ENCODE data around the gene THOC6.
"Not testable (repeated sequence)": the region's sequence is repeated elsewhere in the genome, so short reads cannot be mapped to it uniquely, and the experiment has no call there.

Gene THOC6

DNA sequence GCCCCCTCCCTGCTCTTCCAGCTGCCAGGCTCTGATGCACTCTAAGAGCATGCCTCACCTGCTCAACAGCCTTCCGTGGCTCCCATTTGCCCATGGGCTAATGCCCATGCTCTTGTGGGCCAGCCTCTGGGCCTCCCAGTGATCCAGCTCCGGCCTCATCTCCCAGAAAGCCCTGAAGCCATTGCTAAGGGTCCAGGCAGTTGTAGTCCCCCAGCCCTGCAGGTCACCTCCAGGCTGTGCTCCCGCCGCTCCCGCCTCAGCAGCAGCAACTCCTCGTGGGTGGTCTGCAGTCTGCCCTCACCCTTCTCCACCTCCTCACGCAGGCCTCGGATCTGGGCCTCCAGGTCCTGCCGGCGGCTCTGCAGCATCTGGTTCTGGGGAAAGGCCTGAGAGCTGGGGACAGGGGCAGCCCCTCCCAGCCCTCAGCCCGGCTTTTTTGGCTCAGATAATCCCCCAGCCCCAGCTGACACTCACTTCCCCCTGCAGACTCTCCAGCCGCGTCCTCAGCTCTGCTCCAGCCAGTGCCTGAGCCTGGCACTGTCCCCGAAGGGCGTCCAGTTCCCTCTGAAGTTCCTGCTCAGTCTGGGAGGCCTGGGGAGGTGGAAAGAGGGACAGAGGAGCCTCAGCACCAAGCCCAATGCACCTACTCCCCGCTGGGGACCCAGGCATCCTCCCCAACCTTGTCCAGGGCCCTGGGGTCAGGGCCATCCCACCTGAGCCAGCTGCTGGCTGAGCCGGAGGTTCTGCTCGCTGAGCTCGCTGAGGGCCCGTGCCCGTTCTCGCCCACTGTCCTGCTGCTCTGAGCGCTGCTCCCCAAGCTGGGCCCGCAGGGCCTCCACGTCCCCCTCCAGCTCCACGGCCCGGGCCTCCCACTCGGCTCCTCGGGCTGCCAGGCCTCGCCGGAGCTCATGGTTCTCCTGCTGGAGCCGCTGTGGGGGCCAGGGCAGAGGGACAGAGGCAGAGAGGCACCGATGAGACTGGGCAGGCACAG lies 6.7 kb downstream of the THOC6 start:
- no peak for DNase-seq (ENCODE audit: low read depth in 2 of 2)

DNA sequence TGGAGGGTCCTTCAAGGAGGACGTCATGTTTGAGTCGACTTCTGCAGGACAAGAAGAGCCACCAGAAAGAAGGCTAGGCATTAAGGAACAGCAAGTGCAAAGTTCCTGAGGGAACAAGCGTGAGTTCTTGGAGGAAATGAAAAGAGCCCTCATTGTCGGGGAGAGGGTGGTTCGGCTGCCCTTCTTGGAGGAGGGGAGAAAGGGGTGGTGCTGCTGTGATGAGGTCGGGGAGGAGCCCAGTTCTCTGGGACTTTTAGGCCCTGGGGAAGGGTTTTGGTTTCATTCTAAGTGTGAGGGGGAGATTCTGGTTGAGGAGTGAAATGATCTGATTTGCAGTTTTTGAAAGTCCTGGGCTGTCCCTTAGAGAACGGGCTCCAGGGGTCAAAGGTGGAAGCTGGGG lies 8.8 kb downstream of the THOC6 start:
- no peak for DNase-seq (ENCODE audit: low read depth in 2 of 2)

DNA sequence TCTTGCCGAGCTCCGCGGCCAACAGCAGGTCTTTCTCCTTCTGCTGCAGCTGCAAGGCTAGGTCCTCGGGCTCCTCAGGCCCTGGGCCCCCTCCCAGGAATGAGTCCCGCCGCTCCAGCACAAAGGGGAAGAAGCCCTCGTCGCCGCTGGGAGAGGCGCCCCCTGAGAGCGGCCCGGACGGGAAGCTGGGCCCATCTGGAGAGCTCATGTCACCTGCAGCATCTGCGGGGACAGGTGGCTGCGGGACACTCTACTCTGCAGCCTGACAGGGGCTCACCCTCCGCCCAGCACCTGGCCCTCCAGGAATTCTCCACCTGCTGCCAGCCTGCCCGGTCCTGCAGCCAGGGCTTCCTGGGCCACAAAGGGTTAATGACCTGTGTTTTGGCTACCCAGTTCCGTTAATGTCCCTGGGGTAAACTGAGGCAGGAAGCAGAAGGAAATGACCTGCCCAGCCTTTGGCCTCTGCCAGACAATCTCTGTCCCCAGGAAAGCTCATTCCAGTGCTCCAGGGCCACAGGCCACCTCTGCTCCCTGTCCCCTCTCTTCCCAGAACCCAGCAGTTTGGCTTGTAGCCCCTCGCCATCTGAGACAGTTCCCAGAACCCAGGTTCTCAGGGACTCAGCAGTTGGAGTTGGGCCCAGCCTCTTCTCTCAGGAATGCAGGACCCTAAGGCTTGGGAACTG lies 11.6 kb downstream of the THOC6 start:
- no peak for DNase-seq (ENCODE audit: low read depth in 2 of 2)

DNA sequence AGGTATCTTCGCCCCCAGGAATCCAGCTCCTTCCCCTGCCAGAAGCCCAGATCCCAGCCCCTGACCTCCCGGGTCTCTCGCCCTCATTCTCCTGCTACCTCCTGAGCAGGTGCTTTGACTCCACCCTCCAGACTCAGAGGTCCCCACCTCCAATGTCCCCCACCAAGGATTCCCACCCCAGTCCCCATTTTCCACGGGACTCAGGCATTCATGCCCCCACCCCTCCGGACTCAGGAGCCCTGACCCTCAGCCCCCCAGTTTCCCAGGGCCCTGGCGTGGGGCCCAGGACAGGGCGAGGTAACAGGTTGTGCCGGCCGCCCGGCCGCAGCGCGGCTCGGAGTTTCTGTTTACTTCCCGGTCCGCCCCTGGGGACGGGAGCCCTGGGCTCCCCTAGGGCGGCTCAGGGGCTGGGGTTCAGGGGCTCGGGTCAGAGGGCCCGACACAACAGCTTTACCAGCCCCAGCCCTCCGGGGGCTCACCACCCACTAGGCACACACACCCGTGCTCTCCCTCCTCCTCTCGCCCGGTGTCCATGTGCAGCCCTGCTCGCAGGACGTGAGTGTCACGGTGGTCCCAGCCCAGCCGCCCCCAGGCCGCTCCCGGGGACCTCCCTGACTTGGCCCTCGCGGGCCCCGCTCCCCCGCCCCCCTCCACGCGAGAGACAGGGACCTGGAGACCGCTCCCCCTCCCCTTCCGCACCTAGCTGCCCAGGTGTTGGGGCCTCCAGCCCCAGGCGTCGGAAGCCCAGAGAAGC lies 12.3 kb downstream of the THOC6 start:
- no peak for DNase-seq (ENCODE audit: low read depth in 2 of 2)

DNA sequence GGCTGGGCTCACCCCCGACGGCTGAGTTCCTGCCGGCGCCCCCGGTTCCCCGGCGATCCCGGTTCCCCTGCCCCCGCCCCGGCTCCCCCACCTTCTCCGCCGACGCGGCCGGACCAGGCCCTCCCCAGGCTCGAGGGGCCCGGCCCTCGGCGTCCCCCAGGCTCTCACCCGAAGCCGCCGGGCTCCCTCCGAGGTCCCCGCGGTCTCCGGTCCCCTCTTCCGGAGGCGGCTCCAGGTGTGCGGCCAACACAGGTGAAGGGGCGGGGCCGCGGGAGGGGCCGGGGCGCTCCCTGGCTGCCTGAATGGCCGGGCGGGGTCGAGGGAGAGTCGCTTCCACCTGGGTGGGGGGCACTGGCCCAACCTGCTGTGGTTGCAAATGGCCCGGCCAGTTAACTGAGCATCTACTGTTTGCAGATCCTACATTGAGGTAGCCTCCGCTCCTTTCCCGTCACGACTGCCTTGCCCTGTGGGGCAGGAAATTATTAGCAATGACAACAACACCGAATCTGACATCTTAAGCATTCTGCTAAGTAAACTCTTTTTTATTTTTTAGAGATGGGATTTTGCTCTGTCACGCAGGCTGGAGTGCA lies 13.0 kb downstream of the THOC6 start, which contains the start of gene BICDL2:
TSS of gene BICDL2 (minus strand) at position 219 of the 590 bp plus-strand sequence. CDS start 1,448 bp downstream, outside the sequence.
- no peak for DNase-seq (ENCODE audit: low read depth in 2 of 2)

DNA sequence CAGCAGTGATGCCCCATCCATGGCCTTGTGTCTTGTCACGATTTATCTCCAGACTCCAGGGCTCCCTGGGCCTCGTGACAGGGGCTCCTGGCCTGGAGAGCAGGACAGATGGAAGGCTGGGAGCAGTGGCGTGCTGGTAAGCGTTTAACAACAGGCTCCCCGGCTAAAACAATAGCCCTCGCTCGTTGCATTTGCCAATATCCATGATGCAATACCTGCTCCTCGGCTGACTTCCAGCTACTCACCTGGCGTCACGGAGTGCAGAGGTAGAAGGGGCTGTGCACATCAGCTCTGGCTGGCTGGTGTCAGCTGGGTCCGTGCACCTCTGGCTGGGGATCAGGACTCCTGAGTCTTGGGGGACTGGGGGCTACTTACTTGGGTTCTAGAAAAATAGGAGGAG lies 14.4 kb downstream of the THOC6 start:
- DNase-seq (ENCODE audit: low read depth in 2 of 2): no peak

DNA sequence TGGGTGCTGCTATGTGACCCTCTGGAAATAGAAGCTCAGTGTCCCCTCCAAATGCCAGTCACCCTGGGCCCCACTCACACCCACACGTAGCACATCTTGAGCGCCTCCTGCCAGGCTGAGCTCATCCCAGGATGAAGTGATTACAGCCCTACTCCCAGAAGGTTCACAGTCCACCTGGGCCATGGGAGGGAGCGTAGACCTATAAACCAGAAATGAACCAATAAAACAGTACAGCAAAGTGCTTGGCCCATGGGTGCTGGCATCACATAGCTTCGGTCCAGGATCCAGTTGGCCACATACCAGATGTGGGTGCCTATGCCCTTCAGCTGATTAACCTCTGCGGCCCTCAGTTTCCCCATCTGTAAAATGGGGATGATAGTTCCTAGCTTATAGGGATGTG lies 15.1 kb downstream of the THOC6 start:
- no peak for DNase-seq (ENCODE audit: low read depth in 2 of 2)

DNA sequence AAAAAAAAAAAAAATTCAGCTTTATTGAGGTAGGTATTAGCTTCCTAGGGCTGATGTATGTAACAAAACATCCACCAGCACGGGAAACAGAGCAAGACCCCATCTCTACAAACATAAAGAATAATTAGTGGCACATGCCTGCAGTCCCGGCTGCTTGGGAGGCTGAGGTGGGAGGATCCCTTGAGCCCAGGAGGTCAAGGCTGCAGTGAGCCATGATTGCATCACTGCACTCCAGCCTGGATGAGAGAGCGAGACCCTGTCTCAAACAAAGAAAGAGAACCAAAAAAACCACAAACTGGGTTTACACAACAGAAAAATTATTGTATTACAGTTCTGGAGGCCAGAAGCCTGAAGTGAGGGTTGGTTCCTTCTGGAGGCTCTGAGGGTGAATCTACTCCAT lies 18.5 kb downstream of the THOC6 start:
- DNase-seq (ENCODE audit: low read depth in 2 of 2): no peak

DNA sequence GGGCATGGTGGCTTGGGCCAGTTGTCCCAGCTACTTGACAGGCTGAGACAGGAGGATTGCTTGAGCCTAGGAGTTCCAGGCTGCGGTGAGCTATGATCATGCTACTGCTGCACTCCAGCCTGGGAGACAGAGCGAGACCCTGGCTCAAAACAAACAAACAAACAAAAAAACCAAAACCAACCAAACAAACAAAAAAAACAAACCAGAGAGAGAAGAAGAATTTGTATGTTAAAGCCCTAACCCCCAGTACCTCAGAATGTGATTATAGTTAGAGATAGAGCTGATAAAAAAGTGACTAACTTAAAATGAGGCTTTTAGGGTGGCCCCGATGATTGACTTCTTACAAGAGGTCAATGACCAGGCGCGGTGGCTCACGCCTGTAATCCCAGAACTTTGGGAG lies 20.9 kb downstream of the THOC6 start:
- no peak for DNase-seq (ENCODE audit: low read depth in 2 of 2)

DNA sequence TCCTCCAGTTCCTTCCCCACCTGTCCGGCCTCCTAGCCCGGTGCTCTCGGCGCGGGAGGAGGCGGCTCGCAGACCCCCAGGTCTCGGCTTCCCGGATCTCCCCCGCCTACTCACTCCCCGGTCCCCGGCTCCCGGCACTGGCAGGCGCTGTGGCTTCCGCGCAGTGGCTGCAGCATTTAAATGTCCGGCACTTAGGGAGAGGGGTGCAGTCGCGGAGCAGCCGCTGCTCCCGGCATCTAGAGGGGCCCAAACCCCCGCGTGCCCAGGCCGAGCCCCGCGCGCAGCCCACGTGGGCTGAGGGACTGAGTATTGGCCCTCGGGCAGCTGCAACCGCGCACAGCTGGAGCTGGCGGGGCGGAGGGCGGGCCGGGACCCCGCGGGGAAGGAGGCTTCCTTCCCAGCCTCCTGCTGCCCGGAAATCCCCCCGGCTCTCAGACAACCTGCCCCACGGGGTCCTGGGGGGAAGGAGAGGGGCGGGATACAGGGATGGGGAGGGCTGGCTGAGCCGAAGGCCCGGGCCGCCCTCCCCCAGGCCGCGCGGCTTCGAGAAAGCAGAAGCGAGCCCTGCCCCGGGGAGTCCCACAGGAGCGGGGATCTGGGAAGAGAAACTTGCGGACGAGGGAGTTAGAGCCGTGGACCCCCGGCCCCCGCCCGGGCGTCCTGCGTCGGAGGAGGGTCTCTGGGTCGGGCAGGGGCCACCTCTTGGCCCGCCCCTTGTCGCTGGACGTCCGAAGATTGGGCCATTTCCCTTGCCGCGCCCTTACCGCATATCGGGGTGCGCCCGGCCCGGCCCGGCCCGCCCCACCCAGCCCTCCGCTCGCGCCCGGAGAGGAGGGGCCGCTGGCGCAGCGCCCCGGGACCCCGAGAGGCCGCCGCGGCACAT lies 22.2 kb downstream of the THOC6 start, which contains the start of gene MMP25:
TSS of gene MMP25 (plus strand) at position 804 of the 883 bp plus-strand sequence. CDS start 357 bp downstream, outside the sequence.
- DNase-seq (ENCODE audit: low read depth in 2 of 2): no peak

DNA sequence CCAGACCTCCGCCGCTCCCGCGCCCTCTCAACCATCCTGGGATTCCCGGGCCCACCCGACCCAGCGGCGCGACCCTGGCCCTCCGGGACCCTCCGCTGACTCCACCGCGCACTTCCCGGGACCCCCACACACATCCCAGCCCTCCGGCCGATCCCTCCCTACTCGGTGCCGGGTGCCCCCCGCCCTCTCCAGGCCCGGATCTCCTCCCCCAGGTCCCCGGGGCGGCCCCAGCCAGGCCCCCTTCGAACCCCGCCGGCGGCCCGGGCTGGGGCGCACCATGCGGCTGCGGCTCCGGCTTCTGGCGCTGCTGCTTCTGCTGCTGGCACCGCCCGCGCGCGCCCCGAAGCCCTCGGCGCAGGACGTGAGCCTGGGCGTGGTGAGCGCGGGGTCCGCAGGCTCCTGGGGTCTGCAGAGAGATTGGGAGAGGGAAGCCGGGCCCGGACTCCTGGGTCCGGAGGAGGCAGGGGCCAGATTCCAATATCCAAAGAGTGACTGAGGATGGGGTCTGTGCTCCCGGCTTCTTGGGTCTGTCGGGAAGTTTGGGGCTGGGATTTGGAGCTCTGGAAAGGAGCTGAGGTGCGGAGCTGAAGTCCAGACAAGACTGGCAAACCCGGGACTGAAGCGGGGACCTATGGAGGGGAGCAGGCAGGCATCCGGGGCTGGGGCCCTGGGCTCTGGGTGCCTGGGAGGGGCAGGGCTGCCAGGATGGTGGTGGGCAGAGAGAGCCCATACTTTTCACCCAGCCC lies 23.0 kb downstream of the THOC6 start:
- DNase-seq (ENCODE audit: low read depth in 2 of 2): no peak

DNA sequence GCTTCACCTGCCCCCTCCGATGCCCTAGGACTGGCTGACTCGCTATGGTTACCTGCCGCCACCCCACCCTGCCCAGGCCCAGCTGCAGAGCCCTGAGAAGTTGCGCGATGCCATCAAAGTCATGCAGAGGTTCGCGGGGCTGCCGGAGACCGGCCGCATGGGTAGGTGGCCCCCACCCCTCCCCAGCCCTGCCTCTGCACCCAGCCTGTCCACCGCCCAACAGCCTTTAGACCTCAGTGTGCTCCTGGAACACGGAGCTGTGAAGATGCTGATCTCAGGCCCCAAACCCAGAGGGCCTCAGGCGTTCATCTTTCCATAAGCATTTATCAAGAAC lies 23.5 kb downstream of the THOC6 start:
- DNase-seq (ENCODE audit: low read depth in 2 of 2): no peak

DNA sequence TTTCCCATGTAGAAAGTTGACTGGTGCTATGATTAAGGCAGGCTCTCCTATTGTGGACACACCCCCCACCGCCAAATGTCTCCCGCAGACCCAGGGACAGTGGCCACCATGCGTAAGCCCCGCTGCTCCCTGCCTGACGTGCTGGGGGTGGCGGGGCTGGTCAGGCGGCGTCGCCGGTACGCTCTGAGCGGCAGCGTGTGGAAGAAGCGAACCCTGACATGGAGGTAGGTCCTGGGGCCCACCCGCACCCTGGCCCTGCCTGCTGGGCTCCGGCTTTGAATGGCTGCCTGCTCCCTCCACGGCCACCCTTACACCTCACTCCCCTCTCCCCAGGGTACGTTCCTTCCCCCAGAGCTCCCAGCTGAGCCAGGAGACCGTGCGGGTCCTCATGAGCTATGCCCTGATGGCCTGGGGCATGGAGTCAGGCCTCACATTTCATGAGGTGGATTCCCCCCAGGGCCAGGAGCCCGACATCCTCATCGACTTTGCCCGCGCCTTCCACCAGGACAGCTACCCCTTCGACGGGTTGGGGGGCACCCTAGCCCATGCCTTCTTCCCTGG lies 26.2 kb downstream of the THOC6 start:
- DNase-seq (ENCODE audit: low read depth in 2 of 2): no peak

DNA sequence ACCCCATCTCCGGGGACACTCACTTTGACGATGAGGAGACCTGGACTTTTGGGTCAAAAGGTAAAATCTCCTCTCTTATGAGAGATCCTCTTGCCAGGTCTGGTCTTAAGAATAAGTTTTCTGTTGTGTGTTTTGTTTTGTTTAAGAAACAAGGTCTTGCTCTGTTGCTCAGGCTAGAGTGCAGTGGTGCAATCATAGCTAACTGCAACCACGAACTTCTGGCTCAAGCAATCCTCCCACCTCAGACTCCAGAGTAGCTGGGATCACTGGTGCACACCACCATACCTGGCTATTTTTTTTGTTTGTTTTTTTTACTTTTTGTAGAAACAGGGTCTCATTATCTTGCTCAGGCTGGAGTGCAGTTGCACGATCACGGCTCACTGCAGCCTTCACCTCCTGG lies 26.7 kb downstream of the THOC6 start:
- DNase-seq (ENCODE audit: low read depth in 2 of 2): no peak

DNA sequence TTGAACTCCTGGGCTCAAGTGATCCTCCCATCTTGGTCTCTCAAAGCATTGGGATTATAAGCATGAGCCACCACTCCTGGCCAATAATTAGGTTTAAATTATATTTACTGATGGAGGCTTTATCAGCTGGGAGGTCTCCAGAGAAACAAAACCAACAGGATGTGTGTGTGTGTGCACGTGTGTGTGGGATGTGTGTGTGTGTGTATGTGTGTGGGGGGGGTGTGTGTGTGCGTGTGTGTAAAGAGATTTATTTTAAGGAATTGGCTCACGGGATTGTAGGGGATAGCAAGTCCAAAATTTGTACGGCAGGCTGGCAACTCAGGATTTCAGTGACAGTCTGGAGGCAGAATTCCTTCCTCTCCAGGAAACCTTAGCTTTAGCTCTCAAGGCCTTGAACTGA lies 27.2 kb downstream of the THOC6 start:
- DNase-seq (ENCODE audit: low read depth in 2 of 2): no peak

DNA sequence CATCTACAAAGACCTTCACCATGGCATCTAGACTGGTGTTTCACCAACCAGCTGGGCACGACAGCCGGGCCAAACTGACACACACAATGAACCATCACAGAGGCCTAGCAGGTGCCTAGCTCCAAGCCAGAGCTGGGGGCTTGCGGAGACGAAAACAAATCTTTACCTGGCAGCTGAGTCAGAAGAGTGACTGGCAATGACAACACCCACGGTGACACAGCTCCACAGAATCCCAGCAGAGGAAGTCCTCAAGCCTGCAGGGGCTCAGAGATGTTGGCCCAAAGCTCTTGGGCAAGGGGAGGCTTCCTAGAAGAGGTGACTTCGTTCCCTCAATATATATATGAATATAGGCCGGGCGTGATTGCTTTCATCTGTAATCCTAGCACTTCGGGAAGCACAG lies 27.7 kb downstream of the THOC6 start:
- DNase-seq (ENCODE audit: low read depth in 2 of 2): no peak

DNA sequence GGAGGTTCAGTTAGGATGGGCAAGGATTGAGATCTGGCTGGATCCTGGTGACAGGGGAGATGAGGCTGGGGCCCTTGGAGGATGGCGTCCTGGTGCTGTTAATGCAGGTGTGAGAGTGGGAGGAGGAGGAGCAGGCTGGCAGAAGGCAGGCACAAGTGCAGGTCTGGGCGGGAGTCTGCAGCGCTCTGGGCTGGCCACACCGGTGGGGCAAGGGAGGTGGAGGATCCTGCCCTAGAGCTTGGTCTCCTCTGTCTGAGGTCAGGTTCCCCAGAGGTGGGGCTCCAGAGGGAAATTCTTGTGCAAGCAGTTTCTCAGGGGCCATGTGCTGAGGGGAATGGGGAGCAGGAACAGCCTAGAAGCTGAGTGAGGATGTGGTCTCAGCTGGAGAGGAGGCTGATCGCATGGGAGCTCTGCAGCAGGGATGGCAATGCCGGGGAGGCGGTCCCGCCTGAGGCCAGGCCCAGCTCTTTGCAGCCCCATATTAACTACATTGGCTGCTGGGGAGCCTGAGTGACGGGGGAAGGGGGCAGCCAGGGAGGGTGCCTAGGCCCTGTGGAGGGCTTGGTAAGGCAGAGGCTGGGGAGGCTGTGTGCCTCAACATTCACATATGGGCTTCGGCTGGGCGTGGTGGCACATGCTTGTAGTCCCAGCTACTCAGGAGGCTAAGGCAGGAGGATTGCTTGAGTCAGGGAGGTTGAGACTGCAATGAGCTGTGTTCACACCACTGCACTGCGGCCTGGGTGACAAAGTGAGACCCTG lies 28.9 kb downstream of the THOC6 start:
- not testable (repeated sequence) for DNase-seq (ENCODE audit: low read depth in 2 of 2)

DNA sequence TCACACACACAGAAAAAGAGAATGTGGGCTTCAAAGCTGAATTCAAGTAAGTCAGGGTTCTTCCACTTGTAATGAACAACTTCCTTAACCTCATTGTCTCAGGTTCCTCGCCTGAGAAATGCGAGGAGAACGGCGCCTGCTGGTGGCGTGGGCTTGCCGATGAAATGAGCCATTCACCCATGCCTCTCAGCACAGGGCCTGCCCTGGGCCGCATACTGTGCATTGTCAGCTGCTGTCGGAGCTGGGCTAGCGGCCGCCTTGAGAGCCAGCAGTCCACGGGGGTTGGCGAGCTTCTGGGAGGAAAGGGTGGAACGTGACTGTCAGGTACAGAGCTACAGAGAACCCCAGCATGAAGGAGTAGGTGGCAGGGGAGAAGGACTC lies 29.5 kb downstream of the THOC6 start:
- DNase-seq (ENCODE audit: low read depth in 2 of 2): not testable (repeated sequence)
